NB4 (cell line): ENCODE measurements around the gene ZBTB49.

Experiments
- MAX ChIP-seq: IDR thresholded peaks from 2 replicates; pipeline ENCODE4 v1.6.1; 2011; ENCODE audit warnings: low read depth, low read length
- MYC ChIP-seq: IDR thresholded peaks from 2 replicates; pipeline ENCODE4 v1.6.1; 2011; ENCODE audit warnings: low read depth, low read length
- POLR2A ChIP-seq: IDR thresholded peaks from 2 replicates; pipeline ENCODE4 v1.6.1; 2011; ENCODE audit warnings: mild to moderate bottlenecking; ENCODE audit not compliant: insufficient read length; ENCODE audit errors: extremely low read depth
- TF ChIP-seq, protein P1 (sequence below): IDR thresholded peaks from one replicate; pipeline ENCODE4 v1.5.1; 2012; ENCODE audit warnings: low read depth, low read length

- TF ChIP-seq MAX, result no peak
- TF ChIP-seq, protein P1, sequence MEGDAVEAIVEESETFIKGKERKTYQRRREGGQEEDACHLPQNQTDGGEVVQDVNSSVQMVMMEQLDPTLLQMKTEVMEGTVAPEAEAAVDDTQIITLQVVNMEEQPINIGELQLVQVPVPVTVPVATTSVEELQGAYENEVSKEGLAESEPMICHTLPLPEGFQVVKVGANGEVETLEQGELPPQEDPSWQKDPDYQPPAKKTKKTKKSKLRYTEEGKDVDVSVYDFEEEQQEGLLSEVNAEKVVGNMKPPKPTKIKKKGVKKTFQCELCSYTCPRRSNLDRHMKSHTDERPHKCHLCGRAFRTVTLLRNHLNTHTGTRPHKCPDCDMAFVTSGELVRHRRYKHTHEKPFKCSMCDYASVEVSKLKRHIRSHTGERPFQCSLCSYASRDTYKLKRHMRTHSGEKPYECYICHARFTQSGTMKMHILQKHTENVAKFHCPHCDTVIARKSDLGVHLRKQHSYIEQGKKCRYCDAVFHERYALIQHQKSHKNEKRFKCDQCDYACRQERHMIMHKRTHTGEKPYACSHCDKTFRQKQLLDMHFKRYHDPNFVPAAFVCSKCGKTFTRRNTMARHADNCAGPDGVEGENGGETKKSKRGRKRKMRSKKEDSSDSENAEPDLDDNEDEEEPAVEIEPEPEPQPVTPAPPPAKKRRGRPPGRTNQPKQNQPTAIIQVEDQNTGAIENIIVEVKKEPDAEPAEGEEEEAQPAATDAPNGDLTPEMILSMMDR, result no peak
- TF ChIP-seq POLR2A, result no peak
- TF ChIP-seq MYC, result no peak
These were observed 35.3 kb downstream of the ZBTB49 start for GRCh38 chr4:4325321-4325720.
